GM19372 (cell line): ENCODE measurements around the gene FOXP1.

Experiments
- ATAC-seq: cut with Tn5 transposase; IDR thresholded peaks from one replicate; pipeline ENCODE4 v1.9.1; 2021; ENCODE audit warnings: mild to moderate bottlenecking, low read depth, moderate library complexity; ENCODE audit not compliant: unreplicated experiment

The FOXP1 gene

GRCh38 chr3:71490692-71491091, 92.8 kb downstream of the FOXP1 start:
- ATAC-seq = no peak

- ATAC-seq = no peak
Measured at GRCh38 chr3:71489315-71489761, 94.2 kb downstream of the FOXP1 start.

GRCh38 chr3:71488882-71489281, 94.6 kb downstream of the FOXP1 start:
- no peak for ATAC-seq

GRCh38 chr3:71488391-71488809, 95.1 kb downstream of the FOXP1 start:
- ATAC-seq = no peak

GRCh38 chr3:71487418-71487817, 96.1 kb downstream of the FOXP1 start:
- no peak for ATAC-seq

- no peak for ATAC-seq
Measured at GRCh38 chr3:71486831-71487230, 96.7 kb downstream of the FOXP1 start.

GRCh38 chr3:71485896-71486295, 97.6 kb downstream of the FOXP1 start:
- no peak for ATAC-seq

GRCh38 chr3:71484452-71484851, 99.1 kb downstream of the FOXP1 start:
- no peak for ATAC-seq

- no peak for ATAC-seq
Measured at GRCh38 chr3:71484047-71484446, 99.5 kb downstream of the FOXP1 start.

- no peak for ATAC-seq
Measured at GRCh38 chr3:71482771-71483170, 100.8 kb downstream of the FOXP1 start.

GRCh38 chr3:71478568-71478967, 105.0 kb downstream of the FOXP1 start:
- ATAC-seq = no peak

GRCh38 chr3:71476950-71477349, 106.6 kb downstream of the FOXP1 start:
- ATAC-seq = no peak

- ATAC-seq = no peak
Measured at GRCh38 chr3:71469138-71469435, 114.4 kb downstream of the FOXP1 start.

- ATAC-seq = no peak
Measured at GRCh38 chr3:71468311-71469137, 115.0 kb downstream of the FOXP1 start.

GRCh38 chr3:71466483-71466882, 117.0 kb downstream of the FOXP1 start:
- ATAC-seq = no peak

- ATAC-seq = no peak
Measured at GRCh38 chr3:71465371-71466036, 118.0 kb downstream of the FOXP1 start.

- no peak for ATAC-seq
Measured at GRCh38 chr3:71464613-71465012, 118.9 kb downstream of the FOXP1 start.

GRCh38 chr3:71463617-71464016, 119.9 kb downstream of the FOXP1 start:
- ATAC-seq = no peak

GRCh38 chr3:71462586-71462985, 120.9 kb downstream of the FOXP1 start:
- ATAC-seq = no peak

- ATAC-seq = no peak
Measured at GRCh38 chr3:71461749-71462483, 121.6 kb downstream of the FOXP1 start.

GRCh38 chr3:71461114-71461513, 122.4 kb downstream of the FOXP1 start:
- no peak for ATAC-seq
